NCI-H146 treated with DMSO at 0.1 percent for 48 hours (cell line): ENCODE data around the gene ATP8B3.
A peak's percentile ranks its signal among the peaks of the same experiment; 100 is the strongest.

Experiments used
- DNase-seq: peaks from one replicate; lab custom pipeline; 2025; ENCODE audit not compliant: unreplicated experiment; lab: John Stamatoyannopoulos, UW

Gene ATP8B3

GRCh38 chr19:1811942-1812425 lies at the start of gene ATP8B3:
ATP8B3 (minus strand) TSS chr19:1812276; CDS start chr19:1811736, 540 bp downstream.
- no peak for DNase-seq

GRCh38 chr19:1861599-1862031 lies 49.5 kb upstream of the ATP8B3 start:
- DNase-seq: no peak

GRCh38 chr19:1860821-1861598 lies 48.9 kb upstream of the ATP8B3 start:
- DNase-seq: no peak

- DNase-seq: no peak
These were observed 48.1 kb upstream of the ATP8B3 start for GRCh38 chr19:1860042-1860775.

GRCh38 chr19:1859331-1859781 lies 47.3 kb upstream of the ATP8B3 start:
- no peak for DNase-seq

GRCh38 chr19:1858412-1859081 lies 46.5 kb upstream of the ATP8B3 start:
- DNase-seq: no peak

GRCh38 chr19:1857648-1858326 lies 45.7 kb upstream of the ATP8B3 start:
- DNase-seq: no peak

GRCh38 chr19:1856698-1857603 lies 44.9 kb upstream of the ATP8B3 start:
- no peak for DNase-seq

GRCh38 chr19:1856345-1856697 lies 44.2 kb upstream of the ATP8B3 start:
- DNase-seq: no peak

- DNase-seq: no peak
These were observed 43.8 kb upstream of the ATP8B3 start for GRCh38 chr19:1855828-1856255.

GRCh38 chr19:1855040-1855827 lies 43.2 kb upstream of the ATP8B3 start:
- DNase-seq: no peak

GRCh38 chr19:1854542-1855039 lies 42.5 kb upstream of the ATP8B3 start:
- no peak for DNase-seq

GRCh38 chr19:1854039-1854541 lies 42.0 kb upstream of the ATP8B3 start:
- DNase-seq: no peak

- peak; percentile 14 for DNase-seq
These were observed 41.4 kb upstream of the ATP8B3 start for GRCh38 chr19:1853295-1854038.

GRCh38 chr19:1852581-1853128 lies 40.6 kb upstream of the ATP8B3 start:
- DNase-seq: no peak

GRCh38 chr19:1851654-1852580 lies 39.8 kb upstream of the ATP8B3 start:
- DNase-seq: peak; percentile 12
